GM18951 (cell line): ENCODE data around the gene GPR132.
A peak's percentile ranks its signal among the peaks of the same experiment; 100 is the strongest.

ENCODE experiments used
- POLR2A ChIP-seq: IDR thresholded peaks from 4 replicates; pipeline ENCODE4 v1.6.1; 2011; ENCODE audit warnings: mild to moderate bottlenecking; ENCODE audit not compliant: insufficient read length, insufficient read depth; ENCODE audit errors: extremely low read depth
- in situ Hi-C: fragments of 300-500 bp; cut with MboI; formaldehyde crosslinking; loops from one replicate; pipeline ENCODE4 v1.12.0; 2022; ENCODE audit warnings: low sequenced_read_pairs, mixed read lengths, inconsistent platforms; ENCODE audit not compliant: unreplicated experiment

Gene GPR132

DNA sequence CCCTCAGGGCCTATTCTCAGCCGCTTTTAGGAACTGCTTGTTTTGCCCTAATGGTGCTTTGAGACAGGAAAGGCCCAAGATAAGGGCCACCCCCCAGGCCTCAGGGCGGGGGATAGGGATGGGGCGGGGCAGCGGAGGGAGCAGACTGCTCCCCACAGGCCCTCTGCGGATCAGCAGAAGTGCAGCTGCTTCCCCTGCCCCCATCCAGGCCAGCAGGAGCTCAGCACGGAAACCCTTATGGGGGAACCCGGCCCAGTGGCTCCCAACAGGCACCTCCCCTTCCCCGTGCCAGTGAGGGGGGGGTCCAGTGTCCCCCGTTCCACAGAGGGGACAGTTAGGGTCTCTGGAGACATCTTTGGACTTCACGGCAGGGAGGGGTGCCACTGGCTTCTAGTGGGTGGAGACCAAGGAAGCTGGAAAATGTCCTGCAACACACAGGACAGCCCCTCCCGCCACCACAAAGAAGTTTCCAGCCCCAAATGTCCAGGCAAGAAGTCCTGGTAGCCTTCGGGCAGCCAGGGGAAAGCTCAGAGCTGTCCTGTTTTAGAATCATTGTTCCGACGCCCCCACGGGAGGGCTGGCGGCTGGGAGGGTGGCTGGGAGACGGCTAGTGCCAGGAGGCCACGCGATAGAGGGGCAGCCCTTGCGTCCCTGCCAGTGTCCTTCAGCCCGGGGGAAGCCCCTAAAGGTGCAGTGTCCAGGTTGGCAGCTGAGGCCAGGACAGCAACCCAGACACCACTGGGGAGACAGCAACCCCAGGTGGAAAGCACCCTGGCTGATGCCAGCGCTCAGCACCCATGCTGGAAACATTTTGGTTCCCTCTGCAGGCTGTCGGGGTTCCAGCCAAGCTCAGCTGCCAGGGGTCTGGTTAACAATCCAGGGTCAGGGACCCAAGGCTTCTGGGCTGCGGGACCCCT is 10.4 kb upstream of the GPR132 start:
- in situ Hi-C loops, result no loop called here
- peak; percentile 37 for TF ChIP-seq POLR2A

DNA sequence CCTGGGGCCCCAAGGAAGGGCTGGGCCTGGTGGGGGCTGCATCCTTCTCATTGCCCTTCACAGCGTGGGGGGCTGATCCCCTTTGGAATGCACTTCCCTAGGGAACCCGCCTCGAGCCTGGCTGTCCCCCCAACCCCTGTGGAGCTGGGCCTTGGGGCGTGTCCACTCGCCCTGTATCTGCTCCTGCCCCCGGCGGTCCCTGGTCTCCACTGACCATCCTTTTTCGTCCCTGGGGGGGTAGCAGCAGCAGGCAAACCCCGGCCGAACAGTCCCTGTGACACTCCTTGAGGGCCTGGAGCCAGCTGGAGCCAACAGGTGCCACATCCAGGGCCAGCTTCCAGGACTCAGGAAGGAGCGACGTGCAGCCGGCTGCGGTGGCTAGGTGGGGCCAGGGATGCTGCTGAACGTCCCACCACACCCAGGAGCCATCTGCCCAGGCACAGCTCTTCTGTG is 9.4 kb upstream of the GPR132 start:
- no peak for TF ChIP-seq POLR2A
- in situ Hi-C loops, result no loop called here

DNA sequence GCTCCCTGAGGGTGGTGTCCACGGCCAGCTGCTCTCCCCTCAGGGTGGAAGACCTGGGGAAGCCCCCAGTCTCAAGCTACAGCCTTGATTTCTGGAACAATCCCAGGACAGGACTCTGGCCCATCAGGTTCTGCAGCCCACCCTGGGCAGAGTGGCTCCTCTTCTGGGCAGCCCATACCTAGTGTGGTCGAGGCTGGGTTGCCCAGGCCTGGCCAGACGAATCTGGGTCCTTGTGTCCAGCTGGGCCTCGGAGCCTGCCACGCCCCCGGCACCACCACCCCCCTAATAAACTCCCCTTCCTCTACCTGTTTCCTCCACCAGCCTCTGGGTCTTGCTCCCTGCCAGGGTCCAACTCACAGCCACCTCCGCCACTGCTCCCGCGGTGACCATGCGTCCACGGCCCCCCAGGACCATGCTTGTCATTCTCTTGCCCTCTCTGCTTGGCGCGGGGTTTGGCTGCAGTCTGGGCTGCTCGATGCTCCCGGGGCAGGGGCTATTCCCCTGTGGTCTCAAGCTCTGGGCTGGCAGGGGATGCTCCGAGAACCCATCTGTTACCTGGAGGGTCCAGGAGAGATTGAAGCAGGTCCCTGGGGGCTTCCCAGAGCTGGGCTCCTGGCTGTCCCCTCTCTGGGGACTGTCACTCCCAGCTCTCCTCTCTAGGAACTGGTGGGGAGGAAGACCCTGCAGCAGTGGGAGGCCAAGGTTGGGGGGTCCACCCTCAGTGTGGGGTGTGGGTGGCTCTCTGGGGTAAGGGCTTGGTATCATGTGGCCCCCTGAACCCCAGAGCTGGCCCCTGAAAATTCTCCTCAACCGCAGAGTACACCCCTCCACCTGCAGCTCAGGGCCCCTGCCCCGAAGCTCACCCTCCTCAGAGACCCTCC is 8.7 kb upstream of the GPR132 start:
- in situ Hi-C loops, result no loop called here
- TF ChIP-seq POLR2A, result no peak

DNA sequence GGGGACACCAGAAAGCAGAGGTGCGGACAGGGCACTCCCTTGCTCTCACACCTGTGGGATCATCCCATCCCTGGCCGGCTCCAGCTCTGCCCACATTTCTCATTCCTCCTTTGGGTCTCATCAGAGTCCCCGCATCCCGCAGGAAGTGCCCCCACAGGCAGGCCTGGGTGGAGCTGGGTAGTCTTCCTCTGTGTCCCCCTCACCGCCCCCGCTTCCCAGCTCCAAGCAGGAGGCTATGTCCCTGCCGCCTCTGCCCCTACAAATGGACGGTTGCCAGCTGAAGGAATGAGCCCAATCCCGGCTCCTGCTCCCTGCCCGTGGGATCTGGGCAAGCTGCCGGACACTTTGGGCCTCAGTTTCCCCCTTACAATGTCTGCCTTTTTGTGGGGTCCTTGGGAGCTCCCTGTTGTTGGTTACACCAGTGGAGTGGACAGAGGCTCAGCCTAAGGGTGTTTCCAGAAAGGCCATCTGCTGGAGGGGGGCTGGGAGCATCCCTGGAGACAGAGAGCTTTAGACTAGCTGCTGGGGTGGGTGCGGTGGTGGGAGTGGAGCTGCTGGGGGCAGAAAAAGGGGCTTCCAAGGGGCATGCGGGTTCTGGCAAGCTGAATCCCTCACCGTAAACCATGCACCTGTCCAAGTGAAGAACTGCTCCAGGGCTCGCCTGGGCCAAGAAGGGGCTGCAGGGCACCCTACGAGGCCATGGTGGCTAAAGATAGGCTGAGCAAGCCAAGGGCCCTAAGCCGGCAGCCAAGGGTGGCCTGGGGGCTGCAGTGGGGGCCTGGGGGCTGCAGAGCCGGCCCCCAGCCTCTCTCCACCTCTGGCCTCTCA is 7.9 kb upstream of the GPR132 start:
- no peak for TF ChIP-seq POLR2A
- in situ Hi-C loops, result no loop called here

DNA sequence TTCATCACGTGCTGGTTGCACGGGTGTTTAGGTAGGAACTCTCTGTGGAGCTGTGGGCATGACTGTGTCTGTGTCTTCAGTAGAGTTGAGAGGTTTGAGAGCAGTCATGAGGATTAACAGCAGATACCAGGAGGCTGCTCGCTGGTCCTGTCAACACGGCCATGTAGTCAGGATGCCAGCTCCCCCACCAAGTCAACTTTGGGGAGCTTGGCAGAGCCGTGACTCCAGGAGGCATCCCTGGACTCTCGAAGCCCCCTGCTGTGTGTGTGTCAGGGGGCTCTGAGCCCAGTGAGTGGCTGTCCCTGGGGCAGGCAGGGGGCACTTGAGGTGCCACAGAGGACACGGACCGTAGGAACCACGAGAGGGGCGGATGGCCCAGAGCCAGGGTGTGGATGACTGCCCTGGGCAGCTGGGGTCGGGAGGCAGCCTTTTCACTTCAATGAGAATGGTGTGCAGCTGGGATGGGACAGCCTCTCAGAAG is 7.2 kb upstream of the GPR132 start:
- in situ Hi-C loops, result no loop called here
- no peak for TF ChIP-seq POLR2A

DNA sequence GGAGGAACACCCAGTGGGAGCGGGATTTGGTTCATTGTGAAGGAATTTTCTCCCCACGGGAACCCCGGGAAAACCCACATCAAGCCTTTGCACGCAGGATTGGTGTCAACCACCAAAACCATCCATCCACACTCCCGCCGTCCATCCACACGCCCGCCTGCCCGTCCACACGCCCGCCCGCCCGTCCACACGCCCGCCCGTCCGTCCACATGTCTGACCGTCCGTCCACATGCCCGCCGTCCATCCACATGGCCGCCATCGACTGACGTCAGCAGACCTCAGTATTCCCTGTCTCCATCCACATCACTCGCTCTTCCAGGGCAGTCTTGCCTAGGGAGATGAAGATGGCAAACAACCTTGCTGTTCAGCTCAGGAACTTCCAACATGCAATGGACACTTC is 6.7 kb upstream of the GPR132 start:
- in situ Hi-C loops, result no loop called here
- TF ChIP-seq POLR2A, result no peak

DNA sequence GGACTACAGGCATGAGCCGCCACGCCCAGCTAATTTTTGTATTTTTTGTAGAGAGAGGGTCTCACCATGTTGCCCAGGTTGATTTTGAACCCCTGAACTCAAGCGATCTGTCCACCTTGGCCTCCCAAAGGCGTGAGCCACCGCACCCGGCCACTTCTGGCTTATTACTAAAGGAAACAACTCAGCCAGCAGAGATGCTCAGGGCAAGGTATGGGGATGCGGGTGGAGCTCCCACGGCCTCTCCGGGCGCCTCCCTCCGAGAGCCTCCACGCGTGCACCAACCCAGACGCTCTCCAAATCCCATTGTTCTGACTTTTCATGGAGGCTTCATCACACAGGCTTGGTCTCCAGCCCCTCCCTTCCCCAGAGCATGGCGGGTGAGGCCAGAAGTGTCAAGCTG is 6.1 kb upstream of the GPR132 start:
- in situ Hi-C loops, result no loop called here
- TF ChIP-seq POLR2A, result no peak

DNA sequence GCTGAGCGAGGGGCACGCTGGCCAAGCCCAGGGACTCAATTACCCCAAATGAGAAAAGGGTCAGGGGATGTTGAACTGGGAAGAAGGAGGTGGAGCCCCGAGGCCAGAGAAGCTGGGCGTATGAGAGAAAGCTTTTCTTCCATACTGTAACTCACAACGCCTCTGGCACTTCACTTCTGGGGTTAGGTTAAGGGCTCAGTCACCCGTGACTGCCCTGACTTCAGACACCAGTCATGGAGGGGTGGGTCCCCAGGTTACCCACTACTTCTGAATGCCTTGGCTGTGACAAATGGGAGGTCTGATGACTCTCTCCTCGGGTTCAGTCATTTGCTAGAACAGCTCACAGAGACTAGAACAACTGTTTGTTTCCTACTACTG is 5.5 kb upstream of the GPR132 start:
- in situ Hi-C loops, result no loop called here
- peak; percentile 30 for TF ChIP-seq POLR2A

DNA sequence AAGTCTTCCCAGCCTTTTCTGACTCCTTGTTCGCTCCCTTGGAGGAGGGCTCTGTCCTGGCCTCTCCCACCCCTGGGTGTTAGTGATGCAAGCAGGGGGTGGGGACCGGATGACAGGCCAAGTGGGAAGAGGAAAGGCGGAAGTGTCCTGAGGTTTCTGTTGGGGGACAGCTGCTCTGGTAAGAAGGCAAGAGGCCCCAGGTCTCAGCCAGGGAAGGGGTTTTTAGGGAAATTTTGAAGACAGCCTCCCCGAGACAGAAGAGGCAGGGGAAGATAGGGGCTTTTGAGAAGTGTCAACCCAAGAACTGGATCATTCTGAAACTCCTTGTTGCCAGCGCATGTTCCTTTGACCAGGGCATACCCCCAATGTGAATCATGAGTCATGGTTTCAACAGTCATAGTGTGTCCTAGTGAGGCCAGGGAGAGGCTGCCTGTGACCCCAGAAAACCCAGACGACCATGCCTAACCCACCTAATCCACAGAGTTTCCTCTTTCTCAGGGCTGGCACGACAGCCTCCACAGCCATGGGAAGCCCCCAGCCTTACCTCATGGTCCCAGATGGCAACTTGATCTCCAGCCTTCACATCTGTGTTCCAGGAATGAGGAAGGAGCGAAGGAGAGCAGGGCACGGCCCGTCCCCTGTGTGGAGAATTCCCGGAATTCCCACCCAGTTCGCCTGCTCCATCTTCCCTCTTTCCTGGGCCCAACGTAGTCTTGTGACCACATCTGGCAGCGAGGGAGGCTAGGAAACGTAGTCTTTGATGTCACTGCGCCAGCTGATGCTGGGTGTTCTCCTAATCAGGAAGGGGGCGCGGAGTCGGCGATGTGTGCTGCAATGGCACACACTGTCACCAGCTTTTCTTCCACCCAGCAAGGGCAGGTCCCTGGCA is 4.9 kb upstream of the GPR132 start:
- in situ Hi-C loops, result no loop called here
- TF ChIP-seq POLR2A, result no peak

DNA sequence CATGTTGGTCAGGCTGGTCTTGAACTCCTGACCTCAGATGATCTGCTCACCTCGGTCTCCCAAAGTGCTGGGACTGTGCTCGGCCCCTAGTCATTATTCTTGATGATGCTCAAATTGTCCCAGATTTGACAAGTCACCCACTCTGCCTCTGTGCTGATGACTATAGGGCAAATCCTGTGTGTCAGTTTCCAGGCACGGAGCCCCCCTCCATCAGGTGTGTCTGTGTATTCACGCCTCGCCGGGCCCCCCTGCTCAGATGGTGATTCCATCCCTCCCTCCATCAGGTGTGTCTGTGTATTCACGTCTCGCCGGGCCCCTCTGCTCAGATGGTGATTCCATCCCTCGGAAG is 4.3 kb upstream of the GPR132 start:
- in situ Hi-C loops, result no loop called here
- no peak for TF ChIP-seq POLR2A

DNA sequence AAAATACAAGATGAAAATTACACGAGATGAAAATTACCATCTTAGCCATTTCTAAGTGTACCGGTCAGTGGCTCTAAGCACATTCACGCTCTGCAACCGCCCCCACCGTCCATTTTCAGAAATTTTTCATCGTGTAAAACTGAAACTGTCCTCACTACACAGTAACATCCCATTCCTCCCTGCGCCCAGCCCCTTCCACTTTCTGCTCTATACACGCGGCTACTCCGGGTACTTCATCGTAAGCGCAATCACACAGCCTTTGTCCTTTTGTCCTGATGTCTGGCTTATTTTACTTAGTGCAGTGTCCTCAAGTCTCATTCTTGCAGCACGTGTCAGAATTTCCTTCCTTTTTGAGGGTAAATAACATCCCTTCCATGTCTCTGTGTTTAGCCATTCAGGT is 3.6 kb upstream of the GPR132 start:
- no peak for TF ChIP-seq POLR2A
- in situ Hi-C loops, result no loop called here

DNA sequence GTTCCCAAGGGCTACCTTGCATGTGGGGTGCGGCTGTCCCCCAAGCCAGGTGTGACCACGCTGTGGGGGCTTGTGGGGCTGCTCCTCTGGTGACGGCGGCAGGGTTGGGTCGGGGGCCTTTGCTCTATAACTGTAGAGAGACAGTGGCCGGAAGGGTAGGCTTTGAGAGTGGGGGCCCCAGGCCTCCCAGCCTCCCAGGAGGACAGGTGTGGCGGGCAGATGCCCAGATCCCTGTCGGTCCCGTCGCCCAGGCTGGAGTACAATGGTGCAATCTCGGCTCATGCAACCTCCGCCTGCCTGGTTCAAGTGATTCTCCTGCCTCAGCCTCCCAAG is 2.7 kb upstream of the GPR132 start:
- in situ Hi-C loops, result no loop called here
- TF ChIP-seq POLR2A, result no peak
